Measurements from ENCODE around the gene RBM19. TPM values are rescaled to one million over a fixed set of nuclear protein-coding genes. Genes with fewer than 3 reads are reported as not detected.

Gene RBM19
- total RNA-seq, 1 experiment from 2014 or later = 13.1 TPM

DNA sequence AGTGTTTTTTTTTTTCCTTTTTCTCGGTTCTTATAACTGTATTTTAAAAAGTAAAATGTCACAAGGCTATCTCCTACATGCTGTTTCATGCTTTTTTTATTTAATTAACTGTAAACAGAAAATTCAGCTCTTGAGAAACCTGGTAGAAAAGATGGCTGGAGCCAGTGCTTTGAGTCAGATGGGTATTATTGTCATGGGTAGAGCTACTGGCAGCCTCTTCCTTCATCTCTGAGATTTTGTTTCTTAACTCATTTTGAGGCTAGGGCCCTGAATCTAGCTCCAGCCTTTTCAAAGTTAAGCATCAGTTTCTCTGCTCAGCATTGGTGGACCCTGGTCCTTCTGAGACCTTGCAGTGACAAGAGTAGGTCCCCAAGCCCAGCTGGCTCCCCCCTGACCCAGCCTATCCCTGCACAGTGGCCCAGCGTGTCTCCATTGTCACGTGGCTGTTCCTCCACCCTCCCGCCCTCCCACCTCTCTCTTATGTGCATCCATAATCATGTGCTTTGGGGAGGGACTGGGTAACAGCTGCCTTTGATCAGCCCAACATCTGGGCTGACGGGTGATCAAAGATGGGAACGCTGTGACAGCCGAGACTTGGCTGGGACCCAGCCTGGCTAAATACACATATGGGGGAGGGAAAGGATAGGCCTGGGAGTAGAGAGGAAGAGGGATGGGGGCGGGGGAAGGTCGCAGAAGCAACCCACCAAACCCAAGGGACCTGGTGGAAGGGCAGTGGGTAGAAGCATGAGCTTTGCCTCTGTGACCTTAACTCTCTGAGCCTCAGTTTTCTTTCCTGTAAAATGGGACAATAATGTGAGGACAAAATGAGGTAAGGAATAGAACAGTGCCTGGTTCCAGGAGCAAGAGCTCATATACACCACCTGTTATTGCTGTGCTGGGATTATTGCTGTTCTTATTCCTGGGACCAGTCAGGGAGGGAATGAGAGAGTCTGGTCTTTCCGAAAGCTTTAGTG lies 24.4 kb upstream of the RBM19 start:
- DNase-seq (ENCODE audit: low read depth) = no peak

DNA sequence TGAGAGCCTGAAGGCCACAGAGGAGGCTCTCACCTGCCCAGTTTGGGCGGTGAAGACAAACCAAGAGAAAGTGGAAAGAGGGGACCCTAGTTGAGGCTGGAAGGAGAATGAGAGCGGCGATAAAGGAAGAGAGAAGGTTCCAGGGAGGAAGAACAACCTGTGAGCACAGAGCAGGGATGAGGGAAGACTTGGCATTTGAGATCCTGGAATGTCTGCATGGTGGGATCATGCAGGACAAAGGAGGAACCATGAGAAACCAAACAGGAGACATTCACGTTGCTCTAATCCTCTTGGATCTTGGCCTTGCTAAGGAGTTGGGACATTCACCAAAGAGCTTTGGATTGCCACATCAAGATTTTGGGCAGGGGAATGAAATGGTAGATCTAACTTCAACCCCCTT lies 22.9 kb upstream of the RBM19 start:
- no peak for DNase-seq (ENCODE audit: low read depth)

GRCh38 chr12:113988064-113988451 lies 21.9 kb upstream of the RBM19 start:
- no peak for DNase-seq (ENCODE audit: low read depth)

DNA sequence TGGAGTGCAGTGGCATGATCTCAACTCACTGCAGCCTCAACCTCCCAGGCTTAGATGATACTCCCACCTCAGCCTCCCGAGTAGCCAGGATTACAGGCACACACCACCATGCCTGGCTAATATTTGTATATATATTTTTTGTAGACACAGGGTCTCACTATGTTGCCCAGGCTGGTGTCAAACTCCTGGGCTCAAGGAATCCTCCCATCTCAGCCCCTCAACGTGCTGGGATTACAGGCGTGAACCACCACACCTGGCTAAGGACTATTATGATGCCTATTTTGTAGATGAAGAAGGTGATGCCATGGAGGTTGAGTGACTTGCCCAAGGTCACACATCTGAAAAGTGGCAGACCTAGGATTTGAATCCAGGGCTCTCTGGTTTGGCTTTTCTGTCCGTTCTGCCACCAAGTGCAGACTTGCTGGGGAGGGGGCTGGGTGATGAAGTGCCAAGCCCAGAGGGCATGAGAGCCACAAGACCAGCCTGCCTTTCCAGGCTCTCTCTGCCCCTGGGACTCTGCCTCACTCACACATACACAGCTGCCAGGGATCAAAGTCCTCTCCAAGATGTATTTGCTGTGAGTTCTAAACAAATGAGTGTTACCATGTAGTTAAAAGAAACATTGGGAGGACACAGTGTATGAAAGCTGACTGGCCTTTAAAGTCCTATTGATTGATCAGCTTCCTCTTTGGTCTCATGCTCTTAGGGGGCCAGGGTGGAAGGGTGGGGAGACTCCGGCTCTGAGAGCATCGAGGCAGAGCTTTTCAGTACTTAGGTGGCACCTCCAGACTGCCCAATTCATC lies 21.3 kb upstream of the RBM19 start:
- no peak for DNase-seq (ENCODE audit: low read depth)

GRCh38 chr12:113984464-113984863 lies 18.3 kb upstream of the RBM19 start:
- no peak for DNase-seq (ENCODE audit: low read depth)

DNA sequence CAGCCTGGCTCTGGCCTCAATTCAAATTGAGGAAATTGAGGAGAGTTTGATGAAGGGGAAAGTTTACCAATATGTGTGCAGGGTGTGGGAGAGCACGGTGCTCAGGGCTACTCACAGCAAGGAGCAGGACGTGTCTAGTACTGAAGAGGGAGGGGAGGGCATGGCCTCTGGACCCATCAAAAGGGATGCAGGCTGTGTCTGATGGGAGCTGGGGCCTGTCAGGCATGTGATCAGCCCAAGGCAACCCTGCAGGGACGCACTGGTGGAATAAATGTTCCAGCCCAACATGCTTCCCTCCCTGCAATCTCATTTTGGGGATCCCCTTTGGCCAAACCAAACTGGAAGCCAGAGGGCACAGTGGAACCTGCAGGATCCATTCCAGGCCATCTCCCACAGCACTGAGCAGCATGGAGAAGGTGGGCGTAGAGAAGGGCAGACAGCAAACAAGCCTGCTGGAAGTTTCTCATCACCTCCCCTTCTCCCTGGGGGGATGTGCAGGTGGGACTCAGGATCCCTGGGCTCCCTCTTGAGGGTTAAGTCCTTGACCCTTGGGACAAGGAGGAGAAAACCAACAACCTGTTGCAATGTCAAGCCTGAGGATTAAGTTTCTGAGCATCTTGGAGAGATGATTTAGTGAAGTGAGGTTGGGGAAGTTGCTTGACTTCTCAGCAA lies 17.8 kb upstream of the RBM19 start:
- DNase-seq (ENCODE audit: low read depth) = no peak

DNA sequence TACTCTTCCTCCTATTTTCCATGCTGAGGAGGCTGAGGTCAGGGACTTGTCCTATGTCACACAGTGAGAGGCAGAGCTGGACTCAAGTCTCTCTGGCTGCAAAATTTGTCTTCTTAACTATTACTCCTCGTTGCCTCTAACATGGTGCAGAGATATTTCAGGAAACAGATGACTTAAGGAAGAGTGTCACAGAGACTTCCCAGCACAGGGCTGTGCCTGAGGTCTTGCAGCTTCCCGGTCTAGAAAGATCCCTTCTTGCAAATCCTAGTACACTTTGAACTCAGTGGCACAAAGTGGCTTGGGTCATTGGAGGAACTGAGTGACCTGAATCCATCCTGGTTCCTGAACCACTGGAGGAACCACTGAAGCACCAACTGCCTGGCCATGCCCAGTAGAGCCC lies 17.1 kb upstream of the RBM19 start:
- no peak for DNase-seq (ENCODE audit: low read depth)

DNA sequence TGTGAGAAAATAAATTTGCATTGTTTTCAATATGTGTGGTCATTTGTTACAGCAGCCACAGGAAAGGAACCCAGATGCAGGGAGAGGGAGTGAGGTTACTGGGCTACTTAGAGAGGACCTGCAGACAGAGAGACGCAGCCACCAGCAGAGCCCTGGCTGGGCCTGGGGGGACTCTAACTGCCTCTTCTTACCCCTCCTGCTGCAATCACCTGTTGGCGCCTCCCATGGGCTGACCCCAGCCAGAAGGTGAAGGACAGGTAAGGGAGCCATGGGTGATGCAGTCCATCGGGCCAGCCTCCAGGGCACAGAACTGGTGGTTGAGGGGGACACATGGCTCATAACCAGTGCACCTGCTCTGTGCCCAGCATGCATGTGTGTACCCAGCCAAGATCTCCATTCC lies 15.8 kb upstream of the RBM19 start:
- DNase-seq (ENCODE audit: low read depth) = no peak

GRCh38 chr12:113980537-113981337 lies 14.6 kb upstream of the RBM19 start:
- peak; percentile 52 for DNase-seq (ENCODE audit: low read depth)

- DNase-seq (ENCODE audit: low read depth) = no peak
Observed at GRCh38 chr12:113980054-113980453, 13.9 kb upstream of the RBM19 start.

DNA sequence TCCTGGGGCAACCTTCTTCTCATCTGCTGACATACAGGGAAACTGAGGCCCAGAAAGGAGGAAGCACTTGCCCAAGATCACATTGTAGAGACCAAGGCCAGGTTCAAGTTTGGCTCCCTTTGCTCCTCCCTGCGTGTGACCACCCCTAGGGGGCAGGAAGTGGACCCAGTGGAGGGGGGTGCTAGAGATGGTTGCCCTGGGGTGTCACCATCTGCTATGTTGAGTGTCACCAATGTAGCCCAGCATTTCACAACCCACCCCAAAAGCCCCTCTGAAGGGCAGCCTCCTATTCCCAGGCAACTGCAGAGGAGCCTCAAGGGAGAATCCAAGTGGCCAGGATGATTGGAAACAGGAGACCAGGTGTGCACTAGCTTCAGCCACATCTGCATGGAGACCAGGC lies 12.0 kb upstream of the RBM19 start:
- no peak for DNase-seq (ENCODE audit: low read depth)

GRCh38 chr12:113974006-113974405 lies 7.9 kb upstream of the RBM19 start:
- DNase-seq (ENCODE audit: low read depth) = no peak

GRCh38 chr12:113973109-113973904 lies 7.2 kb upstream of the RBM19 start:
- DNase-seq (ENCODE audit: low read depth) = no peak

GRCh38 chr12:113971392-113971791 lies 5.3 kb upstream of the RBM19 start:
- DNase-seq (ENCODE audit: low read depth) = no peak

DNA sequence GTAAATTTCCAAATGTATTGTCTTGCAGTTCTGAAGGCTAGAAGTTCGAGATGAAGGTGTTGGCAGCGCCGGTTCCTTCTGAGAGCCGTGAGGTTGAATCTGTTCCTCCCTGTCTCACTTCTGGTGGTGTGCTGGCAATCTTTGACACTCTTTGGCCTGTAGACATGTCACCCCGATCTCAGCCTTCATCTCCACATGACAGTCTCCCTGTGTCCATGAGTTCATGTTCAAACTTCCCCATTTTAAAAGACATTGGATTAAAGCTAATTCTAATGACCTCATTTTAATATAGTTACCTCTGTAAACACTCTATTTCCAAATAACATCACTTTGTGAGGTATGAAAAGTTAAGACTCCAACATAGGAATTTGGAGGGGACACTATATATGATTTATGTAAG lies 4.1 kb upstream of the RBM19 start:
- DNase-seq (ENCODE audit: low read depth) = no peak

- no peak for DNase-seq (ENCODE audit: low read depth)
Observed at GRCh38 chr12:113967368-113967767, 1.2 kb upstream of the RBM19 start.

DNA sequence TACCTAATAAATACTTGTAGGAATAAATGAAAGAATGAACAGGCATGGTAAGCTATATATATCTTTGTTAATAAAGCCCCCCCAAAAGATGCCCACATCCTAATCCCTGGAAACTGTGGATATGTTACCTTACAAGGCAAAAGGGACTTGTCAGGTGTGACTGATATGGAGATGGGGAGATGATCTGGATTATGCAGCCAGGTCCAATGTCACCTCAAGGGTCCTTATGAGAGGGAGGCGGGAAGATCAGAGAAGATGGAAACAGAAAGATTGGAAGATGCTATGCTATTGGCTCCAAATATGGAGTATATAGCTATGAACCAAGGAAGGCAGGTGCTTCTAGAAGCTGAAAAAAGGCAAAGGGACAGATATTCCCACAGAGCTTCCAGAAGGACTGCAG lies 3.4 kb downstream of the RBM19 start:
- DNase-seq (ENCODE audit: low read depth) = no peak

DNA sequence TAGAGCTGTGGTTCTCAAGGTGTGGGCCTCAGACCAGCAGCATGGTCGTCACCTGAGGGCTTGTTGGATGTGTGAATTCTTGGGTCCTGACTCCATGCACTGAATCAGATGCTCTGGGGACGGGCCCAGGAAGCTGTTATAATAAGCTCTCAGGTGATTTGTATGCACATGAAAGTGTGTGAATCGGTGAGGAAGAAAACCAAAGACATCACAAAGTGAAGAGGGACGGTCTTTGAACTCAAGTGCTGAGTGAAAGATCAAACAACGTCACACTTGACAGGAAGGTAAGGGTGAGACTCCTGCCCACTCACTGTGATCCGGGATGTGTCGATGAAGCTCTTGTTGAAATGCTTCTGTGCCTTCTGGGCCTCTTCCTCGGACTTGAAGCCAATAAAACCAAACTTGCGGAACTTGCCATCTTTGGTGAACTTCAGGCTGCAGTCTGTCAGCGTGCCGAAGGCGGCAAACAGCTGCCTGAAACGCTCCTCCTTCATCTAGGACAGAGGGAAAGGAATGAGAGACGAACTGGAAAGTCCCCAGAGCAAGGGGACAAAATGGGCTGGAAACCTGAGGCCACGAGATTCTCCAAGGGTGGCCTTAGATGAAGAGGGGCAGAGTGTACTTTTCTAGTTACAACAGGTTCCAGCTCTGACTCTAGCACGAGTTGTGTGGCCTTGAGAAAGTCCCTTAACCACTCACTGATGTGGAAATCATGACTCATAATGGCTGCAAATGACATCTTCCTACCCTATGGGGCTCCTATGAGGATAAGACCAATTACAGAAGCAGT lies 4.0 kb downstream of the RBM19 start:
- peak; percentile 55 for DNase-seq (ENCODE audit: low read depth)

DNA sequence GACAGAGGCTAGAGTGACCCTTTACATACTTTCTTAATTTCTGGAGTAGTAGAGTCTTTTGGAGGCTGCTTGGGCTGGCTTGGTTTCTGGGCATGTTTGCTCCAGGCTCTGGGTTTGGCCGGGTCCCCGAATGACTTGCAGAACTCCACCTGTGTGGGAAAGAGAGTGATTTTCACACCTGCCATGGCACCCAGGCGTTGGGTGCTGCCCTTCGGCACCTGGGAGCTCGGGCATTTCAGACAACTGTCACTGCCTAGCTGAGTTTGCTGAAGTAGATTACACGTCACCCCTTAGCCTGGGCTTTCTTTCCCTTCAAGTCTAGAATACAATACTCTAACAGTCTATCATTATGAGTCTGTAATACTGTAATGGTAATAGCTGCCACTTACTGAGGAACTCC lies 6.1 kb downstream of the RBM19 start:
- DNase-seq (ENCODE audit: low read depth) = no peak

DNA sequence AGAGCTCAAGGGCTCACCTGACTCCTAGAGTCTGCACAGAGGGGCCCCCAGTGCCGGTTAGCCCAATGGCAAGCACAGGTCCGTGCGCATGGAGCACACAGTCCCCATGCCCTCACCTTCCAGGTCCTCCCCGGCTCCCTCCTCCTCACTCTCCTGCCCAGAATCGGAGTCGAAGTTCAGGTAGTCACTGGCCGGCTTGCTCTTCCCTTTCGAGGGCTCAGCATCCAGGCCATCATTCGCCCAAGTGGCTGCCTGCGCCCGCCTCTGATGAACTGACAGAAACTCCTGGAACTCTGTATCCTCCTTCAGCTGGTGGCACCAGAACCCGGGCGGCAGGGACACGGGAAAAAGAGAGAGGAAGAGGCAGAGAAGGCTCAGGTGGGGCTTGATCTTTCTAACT lies 7.0 kb downstream of the RBM19 start:
- DNase-seq (ENCODE audit: low read depth) = no peak
